Loucy (cell line): ENCODE measurements around the gene TRIM13.

Experiments
- H2AFZ ChIP-seq: fragments of 200-600 bp; sonication (generic); 2 replicates; pipeline ENCODE4 v1.6.0; 2016; ENCODE audit warnings: antibody characterized with exemption, mild to moderate bottlenecking, low read length, moderate library complexity
- H3F3A ChIP-seq: fragments of 200-600 bp; 2 replicates; pipeline ENCODE4 v1.6.0; 2016; ENCODE audit warnings: antibody characterized with exemption, low read depth, mild to moderate bottlenecking
- H3K27me3 ChIP-seq: fragments of 200-600 bp; sonication (generic); 2 replicates; pipeline ENCODE4 v1.6.1; 2014; ENCODE audit warnings: low read length, mild to moderate bottlenecking; ENCODE audit not compliant: insufficient read depth, poor library complexity, severe bottlenecking
- H3K36me3 ChIP-seq: fragments of 200-600 bp; sonication (generic); 2 replicates; pipeline ENCODE4 v1.6.1; 2016; ENCODE audit warnings: low read length; ENCODE audit not compliant: insufficient read depth
- H3K4me1 ChIP-seq: fragments of 200-600 bp; sonication (generic); 2 replicates; pipeline ENCODE4 v1.5.1; 2014; ENCODE audit warnings: low read length, mild to moderate bottlenecking; ENCODE audit not compliant: insufficient read depth, poor library complexity, severe bottlenecking
- H3K4me2 ChIP-seq: fragments of 200-600 bp; sonication (generic); 2 replicates; pipeline ENCODE4 v1.6.0; 2014; ENCODE audit warnings: antibody characterized with exemption, low read length, low read depth, mild to moderate bottlenecking; ENCODE audit not compliant: poor library complexity, severe bottlenecking
- H3K4me3 ChIP-seq: fragments of 200-600 bp; sonication (generic); 2 replicates; pipeline ENCODE4 v1.5.1; 2014; ENCODE audit warnings: low read length, mild to moderate bottlenecking, mixed read lengths; ENCODE audit not compliant: poor library complexity, severe bottlenecking
- H3K79me2 ChIP-seq: fragments of 200-600 bp; sonication (generic); 2 replicates; pipeline ENCODE4 v1.6.1; 2014; ENCODE audit warnings: low read length; ENCODE audit not compliant: insufficient read depth
- H3K9ac ChIP-seq: fragments of 200-600 bp; sonication (generic); 2 replicates; pipeline ENCODE4 v1.6.0; 2014; ENCODE audit warnings: mild to moderate bottlenecking, low read depth, low read length, moderate library complexity; ENCODE audit not compliant: poor library complexity, severe bottlenecking
- H3K9me2 ChIP-seq: fragments of 200-600 bp; sonication (generic); replicated peaks from 2 replicates; pipeline ENCODE4 v1.6.1; 2016; ENCODE audit warnings: low read depth, low read length, mixed read lengths
- H3K9me3 ChIP-seq: fragments of 200-600 bp; sonication (generic); 2 replicates; pipeline ENCODE4 v1.6.1; 2014; ENCODE audit warnings: mild to moderate bottlenecking, antibody characterized with exemption, low read length, low read depth; ENCODE audit not compliant: insufficient read depth
- H4K20me1 ChIP-seq: fragments of 200-600 bp; sonication (generic); 2 replicates; pipeline ENCODE4 v1.6.0; 2014; ENCODE audit warnings: antibody characterized with exemption, low read length, mild to moderate bottlenecking; ENCODE audit not compliant: insufficient read depth, poor library complexity, severe bottlenecking
- EZH2phosphoT487 ChIP-seq: fragments of 200-600 bp; IDR thresholded peaks from 2 replicates; pipeline ENCODE4 v1.6.1; 2018; ENCODE audit warnings: antibody characterized with exemption, mild to moderate bottlenecking, moderate library complexity, borderline replicate concordance
- TF ChIP-seq, protein P1 (sequence below): fragments of 200-600 bp; sonication (generic); conservative IDR thresholded peaks from 2 replicates; pipeline ENCODE4 v1.5.1; 2014; ENCODE audit warnings: mild to moderate bottlenecking, antibody characterized with exemption, low read length

The TRIM13 gene

DNA sequence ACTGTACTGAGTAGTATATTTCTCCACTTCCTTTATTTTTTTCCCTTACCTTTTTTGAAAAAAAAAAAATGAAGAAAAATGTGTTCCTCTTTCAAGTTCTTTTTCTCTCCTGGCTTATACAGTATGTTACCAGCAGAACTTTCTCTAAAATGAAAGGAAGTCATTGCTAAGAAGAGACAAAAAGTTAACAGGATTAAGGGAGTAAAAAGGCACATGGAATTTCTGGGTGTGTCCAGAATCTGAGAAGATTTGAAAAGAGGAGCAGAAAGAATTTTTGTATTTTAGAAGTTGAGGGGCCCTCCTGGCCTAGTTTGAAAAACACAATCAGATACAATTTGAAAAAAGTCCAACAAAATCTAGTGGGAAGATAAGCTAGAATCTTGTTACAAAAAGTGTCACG lies 21.0 kb upstream of the TRIM13 start:
- no peak for TF ChIP-seq EZH2phosphoT487
- TF ChIP-seq, protein P1, sequence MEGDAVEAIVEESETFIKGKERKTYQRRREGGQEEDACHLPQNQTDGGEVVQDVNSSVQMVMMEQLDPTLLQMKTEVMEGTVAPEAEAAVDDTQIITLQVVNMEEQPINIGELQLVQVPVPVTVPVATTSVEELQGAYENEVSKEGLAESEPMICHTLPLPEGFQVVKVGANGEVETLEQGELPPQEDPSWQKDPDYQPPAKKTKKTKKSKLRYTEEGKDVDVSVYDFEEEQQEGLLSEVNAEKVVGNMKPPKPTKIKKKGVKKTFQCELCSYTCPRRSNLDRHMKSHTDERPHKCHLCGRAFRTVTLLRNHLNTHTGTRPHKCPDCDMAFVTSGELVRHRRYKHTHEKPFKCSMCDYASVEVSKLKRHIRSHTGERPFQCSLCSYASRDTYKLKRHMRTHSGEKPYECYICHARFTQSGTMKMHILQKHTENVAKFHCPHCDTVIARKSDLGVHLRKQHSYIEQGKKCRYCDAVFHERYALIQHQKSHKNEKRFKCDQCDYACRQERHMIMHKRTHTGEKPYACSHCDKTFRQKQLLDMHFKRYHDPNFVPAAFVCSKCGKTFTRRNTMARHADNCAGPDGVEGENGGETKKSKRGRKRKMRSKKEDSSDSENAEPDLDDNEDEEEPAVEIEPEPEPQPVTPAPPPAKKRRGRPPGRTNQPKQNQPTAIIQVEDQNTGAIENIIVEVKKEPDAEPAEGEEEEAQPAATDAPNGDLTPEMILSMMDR: no peak
- Histone ChIP-seq H3K79me2 (no peaks in the 10 kb centered on the region), H3K27me3 (no peaks in the 10 kb centered on the region), H3K9me2 (no peaks in the 10 kb centered on the region), H3K36me3 (no peaks in the 10 kb centered on the region), H3K4me1 (peaks cover 9% of the 10 kb centered on the region), H4K20me1 (no peaks in the 10 kb centered on the region), H2AFZ (no peak overlapping the region), H3K4me2 (no peak overlapping the region), H3F3A (no peaks in the 10 kb centered on the region), H3K9ac (no peak overlapping the region), H3K4me3 (no peak overlapping the region), H3K9me3 (no peaks in the 10 kb centered on the region)

DNA sequence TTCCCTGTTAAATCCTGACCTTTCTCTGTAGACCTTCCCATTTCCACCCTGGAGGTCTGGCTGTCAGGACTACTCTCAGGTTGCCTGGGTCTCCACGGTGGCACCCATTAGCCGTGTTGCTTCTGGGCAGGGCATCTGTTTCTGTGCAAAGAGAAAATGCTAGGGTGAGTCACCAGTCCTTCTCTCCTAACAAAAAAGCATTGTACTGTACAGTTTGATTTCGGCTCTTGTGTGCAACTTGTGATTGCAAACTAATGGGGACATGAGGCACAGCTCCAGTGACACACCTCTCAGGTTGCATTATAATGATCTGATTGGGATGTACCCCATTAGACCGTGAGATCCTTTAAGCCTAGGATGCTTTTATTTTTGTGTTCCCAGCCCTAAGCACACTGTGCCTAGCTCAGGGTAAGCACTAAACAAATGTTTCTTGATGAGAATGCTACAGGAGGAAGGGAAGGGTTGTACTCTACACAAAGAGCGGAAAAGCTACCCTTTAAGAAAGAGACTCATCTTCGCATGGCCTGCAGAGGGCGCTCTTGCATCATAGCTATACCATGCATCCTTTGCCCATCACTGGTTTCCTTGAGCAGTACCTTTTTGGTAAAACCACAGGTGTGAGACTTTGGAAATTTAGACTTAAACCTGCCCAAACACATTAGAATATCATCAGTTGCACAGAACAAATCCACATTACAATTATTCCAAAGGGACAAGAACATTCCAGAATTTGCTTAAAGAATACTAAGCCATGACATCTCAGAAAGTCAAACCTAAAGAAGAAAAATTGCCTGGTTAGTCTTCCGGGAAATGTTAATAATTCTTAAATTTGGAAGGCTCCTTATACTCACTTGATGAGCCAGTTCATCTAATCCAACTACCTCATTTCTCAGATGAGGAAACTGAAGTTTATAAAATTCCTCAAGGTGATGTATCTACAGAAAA lies 20.3 kb upstream of the TRIM13 start:
- Histone ChIP-seq H3K4me1 (peaks cover 9% of the 10 kb centered on the region), H3F3A (no peaks in the 10 kb centered on the region), H3K9me3 (no peaks in the 10 kb centered on the region), H3K27me3 (no peaks in the 10 kb centered on the region), H2AFZ (no peak overlapping the region), H3K4me3 (no peak overlapping the region), H3K36me3 (no peaks in the 10 kb centered on the region), H4K20me1 (no peaks in the 10 kb centered on the region), H3K9ac (no peak overlapping the region), H3K9me2 (no peaks in the 10 kb centered on the region), H3K79me2 (no peaks in the 10 kb centered on the region), H3K4me2 (no peak overlapping the region)
- TF ChIP-seq, protein P1: peak; percentile 99
- TF ChIP-seq EZH2phosphoT487: no peak

DNA sequence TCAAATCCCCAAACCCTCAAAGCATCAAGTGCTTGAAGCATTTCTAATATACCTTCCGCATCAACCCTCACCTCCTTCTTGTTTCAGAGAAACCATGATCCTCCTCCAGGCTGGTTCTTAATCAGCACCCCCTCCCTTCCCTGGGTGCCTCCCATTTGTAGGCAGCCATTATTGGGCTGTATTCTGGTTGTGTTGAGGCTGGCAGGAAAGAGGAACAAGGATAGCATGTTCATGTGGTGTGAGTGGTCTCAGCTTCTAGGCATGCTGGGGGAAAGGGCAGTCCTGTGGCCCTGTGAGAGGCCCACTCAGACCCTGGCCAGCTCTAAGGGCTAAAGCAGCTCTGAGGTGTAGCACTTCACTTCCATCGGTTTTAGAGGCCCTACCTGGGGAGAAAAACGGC lies 18.9 kb upstream of the TRIM13 start:
- Histone ChIP-seq H3K9ac (no peak overlapping the region), H3K9me2 (no peaks in the 10 kb centered on the region), H3K9me3 (no peaks in the 10 kb centered on the region), H3K36me3 (no peaks in the 10 kb centered on the region), H3K79me2 (no peaks in the 10 kb centered on the region), H3F3A (no peaks in the 10 kb centered on the region), H3K4me2 (no peak overlapping the region), H4K20me1 (no peaks in the 10 kb centered on the region), H3K4me1 (peaks cover 9% of the 10 kb centered on the region), H2AFZ (no peak overlapping the region), H3K4me3 (no peak overlapping the region), H3K27me3 (no peaks in the 10 kb centered on the region)
- no peak for TF ChIP-seq EZH2phosphoT487
- TF ChIP-seq, protein P1: no peak
